Measurements from ENCODE around the gene SP4.

GRCh38 chr7:21430575-21430954 lies 2.7 kb downstream of the SP4 start:
- no peak for TF ChIP-seq POLR2AphosphoS5 (IDR thresholded peaks at IDR 0.05; ENCODE audit: insufficient read depth, low read depth, low read length)
- no peak for TF ChIP-seq CTCF (IDR thresholded peaks at IDR 0.05; ENCODE audit: extremely low read depth in 1 of 2, insufficient read depth in 1 of 2, low read depth in 1 of 2, low read length in 2 of 2)
- no peak for TF ChIP-seq EZH2 (IDR thresholded peaks at IDR 0.05; ENCODE audit: borderline replicate concordance, low read depth, low read length, severe bottlenecking)
- TF ChIP-seq GATA2 (IDR thresholded peaks at IDR 0.05; ENCODE audit: insufficient read depth, insufficient read length, low read depth, low read length): no peak
